ENCODE data around the gene HOXC12.

HOXC12 gene, protein sequence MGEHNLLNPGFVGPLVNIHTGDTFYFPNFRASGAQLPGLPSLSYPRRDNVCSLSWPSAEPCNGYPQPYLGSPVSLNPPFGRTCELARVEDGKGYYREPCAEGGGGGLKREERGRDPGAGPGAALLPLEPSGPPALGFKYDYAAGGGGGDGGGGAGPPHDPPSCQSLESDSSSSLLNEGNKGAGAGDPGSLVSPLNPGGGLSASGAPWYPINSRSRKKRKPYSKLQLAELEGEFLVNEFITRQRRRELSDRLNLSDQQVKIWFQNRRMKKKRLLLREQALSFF

GRCh38 chr12:53954694-53955035 lies at the start of gene HOXC12:
Gene HOXC12, plus strand, starts transcription at chr12:53954903. Its CDS starts 27 bp downstream, at chr12:53954930.
- no peak for DNase-seq

DNA sequence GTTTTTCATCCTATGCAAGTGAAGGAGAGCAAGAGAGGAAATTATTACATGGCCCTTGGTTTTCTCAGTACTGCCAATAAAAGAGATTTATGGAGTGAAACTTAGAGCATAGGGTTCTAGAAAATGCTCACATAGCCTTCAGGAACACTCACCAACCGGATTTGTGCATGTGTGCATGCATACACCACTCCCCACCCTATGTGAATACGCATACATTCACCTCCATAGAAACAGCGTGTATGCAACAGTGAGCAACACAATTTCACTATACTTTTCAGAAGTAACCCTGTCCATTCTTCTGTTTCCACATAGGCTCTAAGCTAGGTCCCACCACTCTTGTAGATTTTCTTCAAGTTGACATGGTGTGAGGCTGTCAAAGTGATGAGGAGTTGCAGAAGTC lies 47.6 kb upstream of the HOXC12 start:
- no peak for DNase-seq

GRCh38 chr12:53916788-53917655 lies 37.7 kb upstream of the HOXC12 start:
- DNase-seq: no peak

GRCh38 chr12:53924521-53925405 lies 29.9 kb upstream of the HOXC12 start:
- no peak for DNase-seq

DNA sequence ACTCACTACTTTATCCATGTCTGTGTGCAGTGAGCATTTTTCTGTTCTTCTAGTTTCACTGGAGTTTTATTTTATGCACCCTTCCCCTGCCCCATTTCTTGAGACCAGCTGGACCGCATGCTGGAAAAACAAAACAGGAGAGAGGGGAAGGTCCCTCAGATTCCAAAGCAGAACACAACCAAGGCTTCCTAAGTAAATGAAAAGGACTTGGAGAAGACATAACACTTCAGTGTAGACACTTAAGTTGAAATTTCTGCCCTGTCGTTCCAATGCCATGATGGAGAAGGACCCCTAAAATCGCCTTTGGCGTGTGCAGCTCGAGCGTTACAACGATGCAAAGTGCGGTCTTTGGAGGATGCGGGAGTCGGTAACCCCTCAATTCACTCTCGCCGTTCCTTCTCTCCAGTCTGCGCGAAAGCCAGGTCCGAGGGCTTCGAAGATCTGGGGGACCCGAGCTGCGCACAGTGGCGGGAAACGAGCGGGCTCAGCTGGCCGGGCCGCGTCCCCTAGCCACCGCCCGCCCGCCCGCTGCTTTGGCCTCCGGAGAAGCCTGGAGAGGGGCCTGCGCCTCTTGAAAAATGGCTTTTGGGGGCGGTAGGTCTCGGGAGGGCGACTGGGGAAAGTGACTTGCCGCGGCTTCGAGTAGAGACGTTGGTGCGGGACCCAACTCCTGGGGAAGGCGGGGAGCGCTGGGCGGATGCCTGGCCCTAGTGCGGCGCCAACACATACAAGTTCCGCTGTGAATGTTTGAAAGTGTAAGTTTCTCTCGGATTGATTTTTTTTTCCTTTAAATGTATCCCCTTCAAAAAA lies 27.3 kb upstream of the HOXC12 start:
- DNase-seq: no peak

- DNase-seq: no peak
Observed at GRCh38 chr12:53928054-53928835, 26.5 kb upstream of the HOXC12 start.

DNA sequence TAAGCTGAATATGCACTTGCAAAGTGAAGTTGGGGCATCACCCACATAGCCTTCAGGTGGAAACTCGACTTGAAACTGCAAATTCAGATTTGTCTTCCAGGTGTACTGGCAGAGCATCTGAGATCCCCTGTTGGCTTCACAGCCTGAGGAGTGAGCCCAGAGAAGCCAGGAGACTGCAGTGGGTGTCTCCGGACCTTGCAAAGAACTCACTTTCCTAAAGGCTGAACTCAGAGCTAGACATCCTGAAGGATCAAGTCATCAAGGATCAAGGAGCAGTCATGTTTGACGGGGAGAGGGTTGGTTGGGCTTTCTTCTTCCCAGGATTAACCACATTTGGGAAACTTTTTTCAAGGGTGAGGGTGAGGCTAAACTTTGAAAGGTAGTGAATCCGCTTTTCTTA lies 25.2 kb upstream of the HOXC12 start:
- no peak for DNase-seq

DNA sequence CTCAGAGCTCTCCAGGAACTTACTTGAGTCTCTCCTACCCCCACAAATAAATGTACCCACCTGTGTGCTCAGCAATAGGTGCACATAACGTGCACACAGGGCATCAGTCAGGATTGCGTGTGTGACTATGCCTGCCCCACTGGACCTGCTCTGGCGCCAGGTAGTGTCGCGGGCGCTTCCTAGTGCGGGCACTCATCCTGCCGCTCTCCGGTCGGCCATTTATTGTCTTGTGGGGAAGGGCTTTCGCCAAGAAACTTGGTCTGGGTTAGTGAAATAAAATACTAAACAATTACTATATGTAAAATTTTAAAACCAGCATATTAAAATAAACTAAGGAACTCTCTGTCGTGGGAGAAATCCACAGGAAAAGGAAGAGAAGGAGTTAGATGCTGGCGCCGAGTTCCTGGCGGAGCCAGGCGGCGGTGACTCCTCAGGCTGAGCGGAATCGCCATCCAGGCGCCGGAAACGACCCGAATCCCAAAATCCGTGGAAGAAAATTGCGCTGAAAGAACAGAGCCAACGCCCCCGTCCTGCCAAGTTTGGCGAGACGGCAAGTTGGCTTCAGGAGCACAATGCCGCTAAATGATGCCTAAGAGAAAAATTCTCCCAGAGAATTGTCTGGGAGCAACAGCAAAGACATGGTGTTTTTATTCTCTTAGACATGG lies 24.0 kb upstream of the HOXC12 start:
- DNase-seq: no peak

DNA sequence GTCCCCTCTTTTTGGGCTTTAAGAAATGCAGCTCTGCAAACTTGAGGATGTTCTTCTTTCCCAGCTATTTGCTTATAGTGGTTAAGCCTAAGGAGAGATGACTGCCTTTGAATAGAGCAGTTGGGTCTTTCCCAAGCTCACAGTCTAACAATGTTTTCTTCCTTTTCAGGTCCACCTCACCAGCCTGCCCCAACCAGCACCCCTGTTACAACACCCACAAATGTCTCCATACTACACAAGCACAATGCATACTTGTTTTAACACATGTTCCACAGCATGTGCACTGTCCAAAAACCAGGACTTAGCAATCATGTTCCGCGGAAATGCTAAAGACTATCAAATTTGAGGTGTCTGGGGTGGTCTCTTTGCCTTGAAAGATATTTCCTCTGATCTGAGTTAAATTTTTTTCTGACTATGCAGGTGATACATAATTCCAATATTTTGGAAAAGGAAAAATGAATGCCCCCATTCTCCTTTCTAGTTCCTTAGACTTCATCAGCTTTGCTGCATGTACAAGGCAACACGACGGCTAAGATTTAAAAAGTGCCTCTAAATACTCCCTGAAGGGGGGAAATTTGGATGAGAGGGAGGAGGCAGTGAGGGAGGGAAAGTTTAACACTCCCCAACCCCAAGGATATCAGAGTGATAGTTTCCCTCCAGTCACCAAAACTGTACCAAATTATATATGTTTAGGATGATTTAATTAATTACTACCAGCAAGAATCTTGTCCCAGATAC lies 22.7 kb upstream of the HOXC12 start:
- no peak for DNase-seq

GRCh38 chr12:53932915-53933314 lies 21.8 kb upstream of the HOXC12 start:
- DNase-seq: no peak

DNA sequence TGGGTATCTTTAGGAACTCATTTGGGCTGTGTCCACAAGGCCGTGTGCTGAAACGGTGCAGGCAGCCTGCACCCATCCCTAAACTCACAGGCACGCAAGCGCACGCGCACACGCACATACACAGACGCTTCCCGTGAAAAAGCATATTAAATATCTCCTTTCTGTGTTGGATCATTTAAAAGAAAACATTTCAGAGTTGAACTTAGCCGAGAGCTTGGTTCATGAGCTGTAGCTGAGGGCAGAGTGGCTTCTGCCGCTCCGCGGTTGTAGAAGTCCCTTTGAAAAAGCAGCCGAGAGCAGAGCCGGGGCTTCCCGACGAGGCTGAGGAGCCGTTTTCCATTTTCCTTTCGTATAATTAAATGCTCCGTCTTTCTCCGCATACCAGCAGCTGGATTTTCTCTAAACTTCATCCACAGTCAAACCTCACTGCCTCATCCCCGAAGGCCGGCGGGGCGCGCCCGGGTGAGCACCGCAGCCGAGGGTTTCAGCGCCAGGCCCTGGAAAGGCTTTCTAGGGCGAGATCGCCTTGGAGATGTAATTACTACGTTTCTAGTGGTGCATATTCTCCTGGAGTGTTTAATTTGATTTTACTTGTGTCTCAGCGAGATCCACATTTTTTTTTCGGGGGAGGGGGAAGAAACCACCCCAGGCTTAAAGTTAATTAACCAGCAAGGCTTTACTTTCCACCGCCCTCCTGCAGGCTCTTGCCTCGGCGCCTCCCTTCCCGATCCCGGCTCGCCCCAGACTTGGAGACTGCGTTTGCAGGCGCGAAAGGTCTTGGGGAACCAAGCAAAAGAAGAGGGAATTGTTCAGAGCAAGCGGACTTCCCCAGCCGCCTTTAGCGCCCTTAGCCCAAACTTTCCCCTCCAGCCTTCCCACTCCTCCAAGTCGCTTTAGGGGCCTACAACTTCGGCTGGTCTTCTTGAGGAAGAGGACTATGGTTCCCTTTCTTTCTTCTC lies 19.0 kb upstream of the HOXC12 start:
- no peak for DNase-seq

GRCh38 chr12:53937099-53937498 lies 17.6 kb upstream of the HOXC12 start:
- no peak for DNase-seq

DNA sequence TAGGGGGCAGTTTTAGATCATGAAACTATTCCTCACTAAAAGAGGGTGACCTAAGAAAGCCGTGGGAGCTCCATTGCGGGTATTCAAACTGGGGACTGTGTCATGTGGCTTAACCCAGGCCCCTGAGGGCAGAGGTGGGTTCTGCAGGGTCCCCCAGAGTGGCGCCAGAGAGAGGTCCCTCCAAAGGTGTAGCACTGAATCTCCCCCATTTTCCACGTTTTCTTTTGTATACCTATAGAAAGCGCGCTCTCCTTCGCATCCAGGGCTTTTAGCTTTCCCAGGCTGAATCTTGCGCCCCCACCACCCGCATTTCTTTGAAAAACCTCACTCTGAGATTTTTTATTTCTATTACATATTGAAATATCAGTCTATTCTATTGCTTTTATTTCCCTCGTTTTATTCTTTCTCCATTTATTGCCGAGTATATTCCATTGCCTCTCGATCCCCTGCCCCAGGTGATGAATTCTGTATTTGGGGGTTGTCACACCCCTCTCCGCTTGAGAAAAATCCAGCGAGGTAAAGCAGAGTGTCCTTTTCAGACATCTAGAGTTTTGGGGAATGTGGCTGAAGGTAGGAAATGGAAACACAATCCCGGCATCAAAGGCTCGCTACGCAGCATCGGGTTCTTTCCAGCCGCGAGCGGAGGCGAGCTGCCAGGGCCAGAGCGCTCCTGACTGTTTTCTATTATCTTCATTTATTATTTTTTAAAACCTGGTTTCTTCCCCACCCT lies 16.9 kb upstream of the HOXC12 start:
- DNase-seq: no peak

DNA sequence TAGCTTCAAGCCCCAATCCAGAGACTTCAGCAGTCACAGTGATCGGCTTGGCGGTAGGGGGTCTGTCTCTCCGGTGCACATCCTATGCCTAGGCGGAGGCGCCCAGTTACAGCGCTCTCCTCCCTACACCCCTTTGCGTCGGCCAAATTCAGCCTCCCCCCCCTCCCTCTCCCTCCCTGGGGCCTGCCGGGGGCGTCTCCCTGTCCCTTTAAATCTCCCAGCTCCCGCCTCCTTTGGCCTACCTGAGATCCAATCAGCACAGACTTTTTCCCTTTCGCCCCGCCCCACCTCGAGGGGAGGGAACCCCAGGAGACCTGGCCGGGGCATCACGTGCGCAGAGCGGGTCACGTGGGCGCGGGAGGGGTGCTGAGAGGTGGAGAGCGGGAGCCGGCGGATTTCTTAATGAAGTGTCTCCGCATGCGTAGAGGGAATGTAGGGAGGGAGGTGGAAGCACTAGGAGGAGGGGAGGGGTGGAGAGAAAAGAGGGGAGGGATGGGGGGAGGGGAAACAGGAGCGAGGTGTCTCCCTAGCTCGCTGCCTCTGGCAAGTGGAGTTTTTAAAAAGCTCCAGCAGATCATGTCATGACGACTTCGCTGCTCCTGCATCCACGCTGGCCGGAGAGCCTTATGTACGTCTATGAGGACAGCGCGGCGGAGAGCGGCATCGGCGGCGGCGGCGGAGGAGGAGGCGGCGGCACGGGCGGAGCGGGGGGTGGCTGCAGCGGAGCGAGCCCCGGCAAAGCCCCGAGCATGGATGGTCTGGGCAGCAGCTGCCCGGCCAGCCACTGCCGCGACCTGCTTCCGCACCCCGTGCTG lies 16.2 kb upstream of the HOXC12 start, which contains the start of gene HOXC13:
Gene HOXC13, plus strand, starts transcription at position 506 of the 815 bp plus-strand sequence. Its CDS starts 76 bp downstream, at position 582.
- no peak for DNase-seq

- DNase-seq: no peak
Observed at GRCh38 chr12:53939141-53940108, 15.3 kb upstream of the HOXC12 start.

DNA sequence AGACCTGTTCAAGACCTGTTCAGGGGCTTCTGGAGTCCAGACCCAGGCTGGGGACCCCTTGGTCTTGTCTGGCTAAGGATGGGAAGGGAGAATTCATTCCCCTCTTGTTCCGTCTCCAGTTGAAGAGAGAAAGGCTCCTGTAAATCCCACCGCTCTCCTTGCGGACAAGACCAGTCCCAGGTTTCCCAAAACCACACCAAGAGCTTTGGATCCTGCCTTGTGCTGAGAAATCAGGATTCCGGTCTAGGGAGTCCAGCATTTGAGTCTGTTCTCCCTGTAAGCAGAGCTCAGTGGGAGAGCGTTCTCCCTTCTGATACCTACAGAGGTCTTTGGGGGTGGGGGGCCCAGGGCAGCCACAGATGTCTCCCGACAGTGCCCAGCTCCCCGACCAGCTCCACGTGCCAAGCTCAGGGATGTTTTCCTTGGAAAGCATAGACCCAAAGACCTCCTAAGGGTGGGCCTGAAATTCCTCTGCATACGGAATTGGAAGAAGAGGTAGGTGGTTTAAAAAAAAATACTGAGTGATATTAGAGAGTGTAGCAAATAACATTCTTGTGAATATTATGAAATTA lies 14.2 kb upstream of the HOXC12 start:
- DNase-seq: no peak

All from NCI-H1436 (cell line).